Hepatocyte (in vitro differentiated cells): ENCODE data around the gene MPDZ. TPM values are rescaled to one million over a fixed set of nuclear protein-coding genes. Genes with fewer than 3 reads are reported as not detected.

Source experiments
- DNase-seq: peaks from one replicate; pipeline ENCODE4 v3.0.0-alpha.2; 2016; ENCODE audit warnings: low spot score
- H2AFZ ChIP-seq: fragments of 200-600 bp; sonication (generic); 2 replicates; pipeline ENCODE4 v1.6.0; 2016; ENCODE audit warnings: antibody characterized with exemption, mild to moderate bottlenecking
- H3K27ac ChIP-seq: fragments of 200-600 bp; sonication (generic); 2 replicates; pipeline ENCODE4 v1.5.1; 2016; ENCODE audit warnings: mild to moderate bottlenecking
- H3K27me3 ChIP-seq: fragments of 200-600 bp; sonication (generic); 2 replicates; pipeline ENCODE4 v1.6.1; 2016
- H3K36me3 ChIP-seq: fragments of 200-600 bp; sonication (generic); replicated peaks from 2 replicates; pipeline ENCODE4 v1.5.1; 2016; ENCODE audit warnings: low read depth; ENCODE audit not compliant: insufficient read depth
- H3K4me1 ChIP-seq: fragments of 200-600 bp; sonication (generic); 2 replicates; pipeline ENCODE4 v1.5.1; 2016; ENCODE audit warnings: mild to moderate bottlenecking, moderate library complexity; ENCODE audit not compliant: insufficient read depth
- H3K4me2 ChIP-seq: fragments of 200-600 bp; sonication (generic); 2 replicates; pipeline ENCODE4 v1.6.0; 2016
- H3K4me3 ChIP-seq: fragments of 200-600 bp; sonication (generic); 2 replicates; pipeline ENCODE4 v1.5.1; 2016; ENCODE audit warnings: mild to moderate bottlenecking
- H3K79me2 ChIP-seq: fragments of 200-600 bp; sonication (generic); 2 replicates; pipeline ENCODE4 v1.6.0; 2017; ENCODE audit warnings: mild to moderate bottlenecking
- H3K9me2 ChIP-seq: fragments of 200-600 bp; sonication (generic); replicated peaks from 2 replicates; pipeline ENCODE4 v1.6.0; 2017; ENCODE audit warnings: mild to moderate bottlenecking; ENCODE audit not compliant: insufficient read depth
- H3K9me3 ChIP-seq: fragments of 200-600 bp; sonication (generic); 2 replicates; pipeline ENCODE4 v1.5.1; 2016; ENCODE audit warnings: low read depth, mild to moderate bottlenecking
- H4K20me1 ChIP-seq: fragments of 200-600 bp; sonication (generic); 2 replicates; pipeline ENCODE4 v1.6.0; 2016; ENCODE audit warnings: mild to moderate bottlenecking; ENCODE audit not compliant: insufficient read depth, poor library complexity, severe bottlenecking
- EZH2 ChIP-seq: fragments of 200-600 bp; sonication (generic); IDR thresholded peaks from 2 replicates; pipeline ENCODE4 v1.6.1; 2016; ENCODE audit warnings: antibody characterized with exemption, mild to moderate bottlenecking, borderline replicate concordance
- EZH2phosphoT487 ChIP-seq: fragments of 200-600 bp; sonication (generic); IDR thresholded peaks from one replicate; pipeline ENCODE4 v1.6.1; 2018; ENCODE audit warnings: antibody characterized with exemption, mild to moderate bottlenecking, low read depth, moderate library complexity; ENCODE audit not compliant: unreplicated experiment, severe bottlenecking
- WGBS: methylation state at CpG from one replicate; pipeline ENCODE4 v1.1.6; 2016; ENCODE audit warnings: low lambda C conversion rate; ENCODE audit errors: missing lambda C conversion rate; 5-methylcytosine and 5-hydroxymethylcytosine counted together
- polyA plus RNA-seq: library from polyadenylated mRNA; unstranded; fragments of >200 nt; fragmentation: Nextera tagmentation; extraction: Ambion mirVana; gene quantifications from 2 replicates; pipeline ENCODE4 v1.2.1, GENCODE V29; 2016
- total RNA-seq: library from RNA; depleted of rRNA; stranded (reverse); fragments of >200 nt; gene quantifications from 2 replicates; pipeline ENCODE4 v1.2.3, GENCODE V29; 2014
- TF ChIP-seq, protein P1 (sequence below): fragments of 200-600 bp; sonication (generic); IDR thresholded peaks from 2 replicates; pipeline ENCODE4 v1.5.1; 2016; ENCODE audit warnings: antibody characterized with exemption, mild to moderate bottlenecking; ENCODE audit not compliant: poor library complexity

The MPDZ gene
- total and polyA plus RNA-seq, 2 experiments from 2014 or later: 16.7 to 45.5 TPM

DNA sequence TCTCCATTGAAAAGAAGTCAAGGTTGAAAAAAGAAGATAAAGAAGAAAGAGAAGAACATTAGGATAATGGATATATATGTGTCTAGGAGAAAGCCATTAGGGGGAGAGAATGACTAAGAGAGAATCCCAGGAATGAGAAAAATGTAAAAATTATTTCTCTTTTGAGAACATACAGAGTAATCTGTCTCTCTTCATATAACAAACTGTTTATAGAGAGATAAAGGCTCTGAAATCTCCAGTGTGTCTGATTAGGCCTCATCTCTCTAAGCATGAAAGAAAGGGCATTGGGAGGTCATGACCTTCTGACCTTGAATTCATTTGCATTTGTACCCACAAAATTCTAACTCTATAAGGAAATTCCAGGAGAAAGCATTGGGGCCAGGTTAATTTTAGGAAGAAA is 3.5 kb upstream of the MPDZ start:
- TF ChIP-seq EZH2 (no peak), EZH2phosphoT487 (no peak)
- TF ChIP-seq, protein P1, sequence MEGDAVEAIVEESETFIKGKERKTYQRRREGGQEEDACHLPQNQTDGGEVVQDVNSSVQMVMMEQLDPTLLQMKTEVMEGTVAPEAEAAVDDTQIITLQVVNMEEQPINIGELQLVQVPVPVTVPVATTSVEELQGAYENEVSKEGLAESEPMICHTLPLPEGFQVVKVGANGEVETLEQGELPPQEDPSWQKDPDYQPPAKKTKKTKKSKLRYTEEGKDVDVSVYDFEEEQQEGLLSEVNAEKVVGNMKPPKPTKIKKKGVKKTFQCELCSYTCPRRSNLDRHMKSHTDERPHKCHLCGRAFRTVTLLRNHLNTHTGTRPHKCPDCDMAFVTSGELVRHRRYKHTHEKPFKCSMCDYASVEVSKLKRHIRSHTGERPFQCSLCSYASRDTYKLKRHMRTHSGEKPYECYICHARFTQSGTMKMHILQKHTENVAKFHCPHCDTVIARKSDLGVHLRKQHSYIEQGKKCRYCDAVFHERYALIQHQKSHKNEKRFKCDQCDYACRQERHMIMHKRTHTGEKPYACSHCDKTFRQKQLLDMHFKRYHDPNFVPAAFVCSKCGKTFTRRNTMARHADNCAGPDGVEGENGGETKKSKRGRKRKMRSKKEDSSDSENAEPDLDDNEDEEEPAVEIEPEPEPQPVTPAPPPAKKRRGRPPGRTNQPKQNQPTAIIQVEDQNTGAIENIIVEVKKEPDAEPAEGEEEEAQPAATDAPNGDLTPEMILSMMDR: no peak
- no peak for DNase-seq
- H4K20me1 ChIP-seq: no peaks in the 10 kb centered on the region
- no peak overlapping the region for H3K4me2 ChIP-seq
- no peaks in the 10 kb centered on the region for H3K9me2 ChIP-seq
- H3K4me3 ChIP-seq: no peak overlapping the region
- no peaks in the 10 kb centered on the region for H3K36me3 ChIP-seq
- no peaks in the 10 kb centered on the region for H3K9me3 ChIP-seq
- peaks cover 5% of the 10 kb centered on the region for H3K79me2 ChIP-seq
- peaks cover 17% of the 10 kb centered on the region for H3K4me1 ChIP-seq
- no peaks in the 10 kb centered on the region for H3K27me3 ChIP-seq
- H3K27ac ChIP-seq: peak overlapping the region; percentile 14
- H2AFZ ChIP-seq: no peak overlapping the region

DNA sequence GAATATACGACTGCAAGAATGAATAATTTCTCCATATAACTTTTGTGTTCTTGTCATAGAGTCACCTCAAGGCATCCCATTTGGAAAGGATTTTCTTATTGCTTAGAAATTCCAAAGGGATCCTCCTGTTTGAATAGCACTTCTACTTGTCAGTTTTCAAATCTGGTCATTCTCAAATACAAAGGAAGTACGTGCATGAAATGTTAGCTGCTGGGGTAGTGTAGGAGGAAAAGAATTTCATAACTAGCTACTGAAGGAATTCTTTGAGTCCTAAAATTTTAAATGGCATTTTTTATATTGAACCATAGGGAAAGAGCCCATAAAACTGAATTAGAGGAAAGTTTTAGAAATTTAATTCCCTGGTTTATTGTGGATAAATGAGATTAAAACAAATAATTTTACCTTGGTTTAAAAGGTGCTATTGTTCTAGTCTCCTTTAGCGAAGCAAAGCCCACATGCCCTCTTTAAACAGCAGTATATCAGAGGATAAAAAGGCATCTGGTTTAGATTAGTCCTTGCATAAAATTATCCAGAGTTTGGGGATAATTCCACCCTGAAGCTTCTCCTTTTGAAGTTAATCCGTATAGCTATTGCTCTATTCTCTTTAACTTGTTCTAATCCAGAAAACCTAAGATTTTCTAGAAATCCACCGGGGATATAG is 2.0 kb upstream of the MPDZ start:
- WGBS: 45% methylated on average over 5 of the region's 5 CpGs
- no peak overlapping the region for H3K4me2 ChIP-seq
- H3K9me2 ChIP-seq: no peaks in the 10 kb centered on the region
- H3K36me3 ChIP-seq: no peaks in the 10 kb centered on the region
- no peaks in the 10 kb centered on the region for H3K27me3 ChIP-seq
- H3K27ac ChIP-seq: peak overlapping the region; percentile 11
- no peak overlapping the region for H3K4me3 ChIP-seq
- H4K20me1 ChIP-seq: no peaks in the 10 kb centered on the region
- peaks cover 17% of the 10 kb centered on the region for H3K4me1 ChIP-seq
- no peaks in the 10 kb centered on the region for H3K9me3 ChIP-seq
- DNase-seq: no peak
- peaks cover 20% of the 10 kb centered on the region for H3K79me2 ChIP-seq
- no peak overlapping the region for H2AFZ ChIP-seq
- TF ChIP-seq, protein P1: no peak
- TF ChIP-seq EZH2 (no peak), EZH2phosphoT487 (no peak)

- no peak for TF ChIP-seq EZH2phosphoT487
- TF ChIP-seq, protein P1: peak; percentile 19
- TF ChIP-seq EZH2: no peak
- DNase-seq: peak; percentile 69
- peak overlapping the region; percentile 89 for H3K4me2 ChIP-seq
- peaks cover 23% of the 10 kb centered on the region for H3K4me1 ChIP-seq
- peak overlapping the region; percentile 84 for H2AFZ ChIP-seq
- peaks cover 49% of the 10 kb centered on the region for H3K79me2 ChIP-seq
- no peaks in the 10 kb centered on the region for H4K20me1 ChIP-seq
- no peaks in the 10 kb centered on the region for H3K27me3 ChIP-seq
- no peaks in the 10 kb centered on the region for H3K9me3 ChIP-seq
- peak overlapping the region; percentile 95 for H3K27ac ChIP-seq
- peak overlapping the region; percentile 54 for H3K4me3 ChIP-seq
- WGBS: 2% methylated on average over 42 of the region's 67 CpGs
- H3K9me2 ChIP-seq: no peaks in the 10 kb centered on the region
- no peaks in the 10 kb centered on the region for H3K36me3 ChIP-seq
Measured at GRCh38 chr9:13278368-13279246, 885 bp downstream of the MPDZ start.
